HG02763 (cell line): ENCODE measurements around the gene PROP1.
"Not testable (repeated sequence)": the region's sequence is repeated elsewhere in the genome, so short reads cannot be mapped to it uniquely, and the experiment has no call there.

Experiments used
- ATAC-seq: cut with Tn5 transposase; IDR thresholded peaks from one replicate; pipeline ENCODE4 v1.9.1; 2021; ENCODE audit warnings: mild to moderate bottlenecking, moderate library complexity; ENCODE audit not compliant: unreplicated experiment

The PROP1 gene

DNA sequence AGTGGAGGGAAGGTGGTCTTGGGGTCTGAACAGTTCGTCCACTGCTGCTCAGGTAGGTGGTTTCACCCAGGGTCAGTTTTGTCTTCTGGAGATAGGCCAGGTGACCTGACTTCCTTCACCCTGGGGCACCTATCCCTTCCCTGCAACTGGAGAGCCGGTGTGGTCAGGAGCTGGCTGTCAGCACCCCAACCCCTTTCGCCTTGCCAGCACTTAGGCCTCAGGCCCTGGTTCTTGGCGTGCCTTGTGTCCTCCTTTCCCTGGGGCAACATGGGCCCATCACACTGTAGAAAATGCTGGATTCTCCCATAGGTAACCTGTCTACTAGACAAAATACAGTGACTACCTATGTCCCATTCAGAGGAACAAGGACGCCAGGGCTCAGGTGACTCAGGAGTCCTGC is 13.1 kb downstream of the PROP1 start:
- no peak for ATAC-seq

DNA sequence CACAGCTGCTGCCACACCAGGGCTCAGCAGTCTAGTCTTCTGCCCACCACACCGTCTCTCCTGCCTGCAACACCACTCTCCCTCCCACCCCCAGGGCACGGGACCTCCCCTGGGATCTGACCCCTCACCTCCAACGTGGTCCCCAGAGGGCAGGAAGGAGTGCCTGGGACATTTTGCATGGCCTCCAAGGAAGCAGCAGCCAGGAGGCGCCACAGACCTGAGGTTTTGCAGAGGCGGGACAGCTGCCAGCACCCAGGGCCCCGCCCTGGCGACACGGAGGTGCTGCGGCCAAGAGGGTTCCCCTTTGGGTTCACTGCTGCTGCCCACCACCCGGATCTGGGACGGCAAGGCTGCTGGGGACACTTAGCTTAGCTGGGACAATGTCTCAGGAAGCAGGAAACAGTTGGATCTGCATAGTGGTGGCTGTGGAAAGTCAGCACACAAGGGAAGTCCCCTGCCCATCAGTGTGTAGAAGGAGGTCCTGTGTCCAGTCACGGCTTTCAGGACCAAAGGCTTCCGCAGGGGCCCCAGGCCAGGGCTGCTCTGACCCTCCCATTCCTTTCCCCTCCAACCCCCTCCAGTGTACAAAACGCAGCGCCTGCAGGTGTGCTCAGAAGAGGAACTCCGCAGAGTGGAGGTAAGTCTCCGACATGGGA is 13.8 kb downstream of the PROP1 start:
- ATAC-seq: no peak

- no peak for ATAC-seq
Measured at GRCh38 chr5:177981296-177982071, 14.6 kb downstream of the PROP1 start.

DNA sequence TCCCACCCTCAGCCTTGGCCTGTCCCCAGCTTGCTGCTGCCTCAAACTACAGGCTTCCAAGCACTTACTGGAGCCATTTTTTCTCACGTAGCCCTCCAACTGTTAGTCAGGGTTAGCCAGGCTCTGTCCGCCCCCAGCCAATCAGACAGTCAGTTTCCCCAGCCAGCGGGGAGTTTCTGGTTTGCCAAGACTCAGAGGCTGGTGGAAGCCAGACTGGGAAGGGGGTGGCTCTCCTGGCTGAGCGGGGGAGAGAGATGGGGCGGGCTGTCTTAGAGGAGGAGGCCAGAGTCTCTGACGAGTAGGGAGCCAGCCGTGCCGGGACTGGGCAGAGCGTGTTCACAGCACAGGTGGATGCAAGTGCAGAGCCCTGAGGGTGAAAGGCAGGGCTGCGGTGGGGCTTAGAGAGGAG is 15.3 kb downstream of the PROP1 start:
- ATAC-seq: no peak

DNA sequence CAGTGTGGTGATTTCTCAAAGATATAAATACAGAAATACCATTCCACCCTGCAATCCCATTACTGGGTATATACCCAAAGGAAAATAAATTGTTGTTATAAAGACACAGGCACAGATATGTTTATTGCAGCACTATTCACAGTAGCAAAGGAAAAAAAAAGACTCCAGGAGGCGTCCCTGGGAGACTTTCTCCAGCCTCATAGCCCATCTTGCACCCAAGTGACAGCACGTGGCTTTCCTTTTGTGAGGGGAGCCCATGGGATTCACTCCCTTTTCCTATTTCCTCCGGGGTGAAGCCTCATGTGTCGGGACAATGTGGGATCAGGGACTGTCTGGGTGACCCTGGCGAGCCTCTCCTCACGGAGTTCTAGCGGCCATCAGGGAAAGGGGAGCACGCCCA is 18.4 kb downstream of the PROP1 start:
- not testable (repeated sequence) for ATAC-seq

DNA sequence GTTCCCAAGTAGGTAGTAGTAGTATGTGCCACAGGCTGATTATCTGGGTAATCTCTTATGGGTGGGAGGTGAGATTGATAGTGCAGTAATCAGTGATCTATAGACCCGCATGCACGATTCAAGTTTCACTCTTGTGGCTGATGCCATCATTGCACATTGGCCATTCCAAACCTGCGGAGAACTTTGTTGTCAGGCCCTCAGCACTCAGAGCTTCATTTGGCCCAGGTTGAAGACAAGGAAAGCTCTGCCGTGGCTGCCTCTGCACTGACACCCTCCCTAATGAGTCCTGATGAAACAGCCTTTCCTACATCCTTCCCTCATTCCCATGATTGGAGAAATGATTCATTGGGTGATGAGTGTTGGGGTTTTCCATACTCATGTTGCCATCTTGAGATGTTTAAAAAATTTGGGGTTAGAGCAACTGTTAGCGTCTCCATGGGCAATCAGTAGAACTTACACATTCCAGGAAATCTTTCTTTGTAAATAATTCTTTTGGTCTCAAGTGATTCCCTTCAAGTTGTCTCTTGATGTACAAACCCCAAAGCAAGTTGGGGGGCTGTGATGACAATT is 22.9 kb downstream of the PROP1 start:
- ATAC-seq: no peak

GRCh38 chr5:177972613-177973012 is 23.4 kb downstream of the PROP1 start:
- ATAC-seq: no peak

GRCh38 chr5:177972014-177972413 is 24.0 kb downstream of the PROP1 start:
- not testable (repeated sequence) for ATAC-seq

- no peak for ATAC-seq
Measured at GRCh38 chr5:177968661-177969211, 27.3 kb downstream of the PROP1 start.

- ATAC-seq: no peak
Measured at GRCh38 chr5:177967221-177967887, 28.7 kb downstream of the PROP1 start.

- ATAC-seq: no peak
Measured at GRCh38 chr5:177966839-177967166, 29.2 kb downstream of the PROP1 start.

- no peak for ATAC-seq
Measured at GRCh38 chr5:177966009-177966838, 29.8 kb downstream of the PROP1 start.

DNA sequence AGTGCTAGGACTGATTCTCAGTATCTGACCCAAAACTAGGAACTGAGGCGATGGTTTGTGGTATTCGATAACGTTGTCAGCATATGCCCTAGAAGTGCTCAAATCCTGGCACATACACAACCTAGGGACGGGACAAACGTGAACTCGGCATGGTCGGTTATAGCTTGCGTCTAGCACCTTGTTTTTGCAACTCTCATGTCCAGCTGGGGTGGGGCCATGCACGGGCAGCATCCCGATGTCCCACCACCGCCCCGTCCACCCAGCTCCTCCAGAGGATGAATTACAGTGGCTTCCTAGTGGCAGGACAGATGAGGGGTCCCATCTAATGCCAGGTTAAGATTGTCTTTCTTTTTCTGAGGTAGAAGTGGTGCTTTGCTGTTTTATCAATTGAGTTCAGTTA is 31.6 kb downstream of the PROP1 start:
- ATAC-seq: no peak

DNA sequence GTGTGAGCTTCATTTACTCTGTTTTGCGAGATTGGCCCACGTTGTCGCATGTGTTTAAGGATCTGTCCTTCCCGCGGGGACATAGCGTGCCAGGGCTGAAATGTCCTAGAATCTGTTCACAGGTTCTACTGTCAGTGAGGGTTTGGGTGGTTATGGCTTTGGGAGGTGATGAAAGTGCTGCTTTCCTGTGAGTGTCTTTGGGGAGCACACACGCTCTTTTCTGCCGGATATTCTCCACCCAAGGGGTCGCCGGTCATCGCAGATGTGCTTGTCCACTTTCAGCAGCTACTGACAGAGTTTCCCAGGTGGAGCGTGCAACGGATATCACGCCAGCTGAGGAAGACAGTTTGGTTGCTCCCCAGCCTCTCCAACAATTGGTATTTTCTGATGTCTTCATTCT is 32.1 kb downstream of the PROP1 start:
- no peak for ATAC-seq

DNA sequence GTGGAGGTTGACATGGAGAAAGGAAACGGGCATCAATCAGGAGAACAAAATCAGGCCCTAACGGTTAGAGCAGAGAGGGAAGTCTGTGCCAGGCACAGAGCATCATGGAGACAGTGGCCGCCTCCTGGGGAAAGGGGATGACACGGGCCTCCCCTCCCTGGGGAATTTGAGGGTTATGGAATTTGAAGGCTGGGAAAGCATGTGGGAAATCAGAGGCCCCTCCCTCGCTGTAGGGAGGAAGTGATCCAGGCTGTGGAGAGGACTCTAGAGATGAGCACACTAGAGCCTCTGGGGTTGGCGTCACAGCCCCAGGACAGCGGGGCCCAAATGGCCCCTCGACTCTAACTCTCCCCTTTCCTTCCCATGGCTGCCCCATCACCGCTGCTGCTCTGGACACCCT is 36.7 kb downstream of the PROP1 start:
- ATAC-seq: no peak

DNA sequence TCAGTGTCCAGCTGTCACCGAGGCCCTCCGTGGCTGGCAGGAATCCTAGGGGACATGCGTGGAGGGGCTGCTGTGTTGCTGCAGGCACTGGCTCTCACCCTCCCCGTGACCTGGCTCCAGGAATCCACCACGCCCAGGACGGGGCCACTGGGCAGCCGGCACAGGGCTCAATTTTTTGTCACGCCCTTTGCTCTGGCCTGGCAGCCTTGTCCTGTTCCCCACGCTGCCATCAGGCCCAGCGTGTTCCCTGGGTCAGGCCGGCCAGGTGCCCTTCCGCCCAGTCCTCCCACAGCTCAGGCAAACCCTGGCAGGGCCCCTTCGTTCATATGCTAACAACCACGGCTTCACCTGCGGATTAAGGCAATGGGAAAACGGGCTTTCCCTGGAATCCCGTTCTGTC is 37.3 kb downstream of the PROP1 start:
- ATAC-seq: no peak

- ATAC-seq: no peak
Measured at GRCh38 chr5:177957241-177957640, 38.8 kb downstream of the PROP1 start.

DNA sequence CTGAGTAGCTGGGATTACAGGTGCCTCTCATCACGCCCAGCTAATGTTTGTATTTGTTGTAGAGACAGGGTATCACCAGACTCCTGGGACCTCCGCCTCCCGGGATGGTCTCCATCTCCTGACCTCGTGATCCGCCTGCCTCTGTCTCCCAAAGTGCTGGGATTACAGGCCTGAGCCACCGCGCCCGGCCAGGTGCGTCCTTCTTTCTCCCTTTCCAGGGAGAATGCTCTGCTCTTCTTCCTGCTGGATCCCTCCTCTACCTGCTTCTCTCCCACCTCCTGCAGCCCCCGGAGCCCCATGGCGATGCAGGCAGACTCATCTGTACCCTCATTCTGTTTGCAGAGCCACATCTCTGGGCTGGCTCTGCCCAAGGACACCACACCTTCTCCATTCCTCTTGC is 42.9 kb downstream of the PROP1 start:
- ATAC-seq: not testable (repeated sequence)

- ATAC-seq: not testable (repeated sequence)
Measured at GRCh38 chr5:177949656-177950055, 46.4 kb downstream of the PROP1 start.

DNA sequence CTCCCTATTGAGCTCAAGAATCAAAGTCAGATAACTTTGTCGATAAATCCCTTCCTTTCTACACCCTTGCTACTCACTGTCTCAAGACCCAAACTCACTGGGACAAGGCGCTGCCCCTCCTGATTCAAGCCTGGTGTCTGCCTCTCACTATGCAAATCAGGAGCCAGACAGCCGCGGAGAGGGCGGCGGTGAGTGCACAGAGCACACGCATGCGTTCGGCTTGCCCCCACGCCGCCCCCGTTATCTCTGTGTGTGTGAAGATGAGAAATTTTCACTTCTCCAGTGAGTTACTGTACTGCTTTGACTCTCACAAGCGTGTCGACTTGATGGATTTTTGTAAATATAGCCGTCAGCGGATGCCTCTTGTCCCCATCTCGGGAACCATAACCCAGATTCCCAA is 47.0 kb downstream of the PROP1 start:
- ATAC-seq: peak; percentile 84

- not testable (repeated sequence) for ATAC-seq
Measured at GRCh38 chr5:177947912-177948311, 48.1 kb downstream of the PROP1 start.
